ENCODE results near the gene TOGARAM2.
"Not testable (repeated sequence)": the region's sequence is repeated elsewhere in the genome, so short reads cannot be mapped to it uniquely, and the experiment has no call there.

TOGARAM2 gene

DNA sequence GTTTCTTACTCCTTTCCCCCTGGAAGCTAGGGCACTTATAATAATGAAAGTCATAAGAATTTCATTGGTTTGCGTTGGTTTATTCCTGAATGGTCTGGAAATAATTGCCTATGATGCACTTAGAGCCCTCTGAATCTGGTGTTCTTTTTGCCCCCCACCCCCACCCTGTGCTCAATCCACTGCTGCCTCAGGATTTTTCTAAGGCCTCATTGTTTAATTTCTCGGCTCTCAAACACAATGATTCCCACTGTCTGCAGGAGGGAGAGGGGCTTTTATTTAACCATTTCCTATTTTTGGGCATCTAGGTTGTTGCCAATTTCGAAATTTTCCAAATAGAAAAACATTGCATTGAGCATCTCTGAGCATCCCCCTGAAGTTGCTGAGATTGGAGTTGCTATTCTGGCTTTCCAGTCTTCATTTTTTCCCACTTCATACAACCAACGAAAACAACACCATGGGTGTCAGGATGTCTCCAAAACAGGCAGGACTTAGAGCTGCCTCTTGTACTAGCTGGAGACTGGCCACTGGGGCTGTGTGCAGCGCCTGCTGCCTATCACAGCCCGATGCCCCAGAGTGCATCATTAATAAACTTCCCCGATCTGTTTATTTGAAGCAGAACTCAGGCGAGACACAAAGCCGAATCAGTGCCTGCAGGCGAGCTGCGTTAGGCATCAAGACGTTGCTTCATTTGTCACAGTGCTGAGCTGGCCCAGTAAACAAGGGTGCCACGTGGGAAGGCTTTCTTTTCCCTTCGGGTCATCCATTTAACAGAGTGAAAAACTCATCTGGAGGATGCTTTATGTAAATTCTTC, 95.0 kb downstream of the TOGARAM2 start:
- DNase-seq = no peak

GRCh38 chr2:29079887-29080286, 98.8 kb downstream of the TOGARAM2 start:
- no peak for DNase-seq

GRCh38 chr2:29080886-29081743, 100.0 kb downstream of the TOGARAM2 start:
- no peak for DNase-seq

DNA sequence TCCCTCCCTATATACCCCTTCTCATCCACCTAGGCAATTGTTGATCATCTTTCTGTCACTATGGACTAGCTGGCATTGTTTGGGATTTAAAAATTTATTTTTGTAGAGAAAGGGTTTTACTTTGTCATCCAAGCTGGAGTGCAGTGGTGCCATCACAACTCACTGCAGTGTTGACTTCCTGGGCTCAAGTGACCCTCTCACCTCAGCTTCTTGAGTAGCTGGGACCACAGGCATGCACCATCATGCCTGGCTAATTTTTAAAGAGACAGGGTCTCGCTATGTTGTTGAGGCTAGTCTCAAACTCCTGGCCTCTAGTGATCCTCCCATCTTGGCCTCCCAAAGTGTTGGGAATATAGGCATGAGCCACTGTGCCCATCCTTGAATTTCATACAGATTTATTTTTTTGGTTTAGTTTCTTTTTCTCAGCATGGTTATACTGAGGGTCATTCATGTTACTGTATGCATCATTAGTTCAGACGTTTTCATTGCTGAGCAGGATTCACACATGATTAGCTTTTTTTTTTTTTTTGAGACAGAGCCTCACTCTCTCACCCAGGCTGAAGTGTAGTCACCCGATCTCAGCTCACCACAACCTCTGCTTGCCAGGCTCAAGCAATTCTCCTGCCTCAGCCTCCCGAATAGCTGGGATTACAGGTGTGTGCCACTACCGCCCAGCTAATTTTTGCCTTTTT, 101.9 kb downstream of the TOGARAM2 start:
- no peak for DNase-seq

- DNase-seq = no peak
Observed at GRCh38 chr2:29084554-29084953, 103.5 kb downstream of the TOGARAM2 start.

GRCh38 chr2:29090311-29090710, 109.2 kb downstream of the TOGARAM2 start:
- not testable (repeated sequence) for DNase-seq

DNA sequence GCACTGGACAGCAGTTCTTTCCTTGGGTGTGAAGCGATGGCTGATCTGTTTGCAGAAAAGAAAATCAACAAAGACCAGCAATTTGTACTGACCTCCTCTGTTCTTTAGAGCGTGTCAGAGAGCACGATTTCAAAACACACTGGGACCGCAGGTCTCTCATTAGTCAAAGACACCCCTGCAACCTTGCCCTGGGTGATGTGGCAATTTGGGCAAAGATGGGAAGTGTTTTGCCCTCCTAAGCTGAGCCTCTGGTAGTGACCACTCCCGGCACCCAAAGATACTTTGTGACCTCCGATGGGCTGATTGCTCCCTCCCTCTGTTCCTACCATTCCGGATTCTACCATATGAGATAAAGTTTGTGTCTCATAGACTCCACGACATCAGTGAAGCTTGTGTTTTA, 115.9 kb downstream of the TOGARAM2 start:
- no peak for DNase-seq

DNA sequence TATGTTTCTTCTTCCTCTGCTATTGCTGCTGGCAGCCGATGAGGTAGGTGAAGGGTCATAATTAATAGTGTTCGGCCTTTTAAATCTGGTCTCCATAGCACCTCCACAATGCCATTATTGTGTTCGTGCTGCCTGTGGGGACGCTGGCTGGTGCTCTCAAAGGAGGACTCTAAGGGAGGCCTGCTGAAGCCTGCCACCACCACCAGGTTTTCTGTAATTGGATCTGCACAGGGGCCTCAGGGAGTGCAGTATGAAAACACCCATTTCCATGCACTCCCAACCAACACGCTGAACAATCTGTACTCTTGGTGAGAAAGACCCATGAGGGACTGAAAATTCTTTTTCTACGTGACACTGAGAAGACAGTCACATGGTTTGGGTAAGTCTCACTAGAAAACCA, 116.5 kb downstream of the TOGARAM2 start:
- no peak for DNase-seq

GRCh38 chr2:29100564-29100963, 119.5 kb downstream of the TOGARAM2 start:
- DNase-seq = no peak
